K562 (cell line): ENCODE results near the gene SGMS1. TPM values are rescaled to one million over a fixed set of nuclear protein-coding genes. Genes with fewer than 3 reads are reported as not detected.

Experiments used
- ATF1 ChIP-seq, 2 experiments: fragments of 450-650 bp in 1 of 2; IDR thresholded peaks; 2 replicates each; pipeline ENCODE4 v1.6.1; 2016; ENCODE audit warnings: missing compliant biosample characterization in 1 of 2, missing genetic modification characterization in 1 of 2
- BCLAF1 ChIP-seq, 2 experiments: fragments of 450-650 bp in 1 of 2; IDR thresholded peaks; 2 replicates each; pipeline ENCODE4 v1.6.1; 2011 to 2017; ENCODE audit warnings: low read depth in 2 of 2, antibody characterized with exemption in 1 of 2, borderline replicate concordance in 1 of 2, low read length in 1 of 2, mild to moderate bottlenecking in 1 of 2, mixed read lengths in 1 of 2; ENCODE audit not compliant: control insufficient read depth in 1 of 2
- DPF2 ChIP-seq: fragments of 450-650 bp; IDR thresholded peaks from 2 replicates; pipeline ENCODE4 v1.6.1; 2016
- E2F3 ChIP-seq: fragments of 250-450 bp; sonication (Bioruptor Pico); IDR thresholded peaks from 2 replicates; pipeline ENCODE4 v1.4.0; 2020; ENCODE audit warnings: mild to moderate bottlenecking
- FUS ChIP-seq: fragments of 200-400 bp; formaldehyde crosslinking; optimal IDR thresholded peaks from 2 replicates; pipeline ENCODE3; 2017; ENCODE audit warnings: low read depth, low read length
- HNRNPK ChIP-seq: fragments of 200-400 bp; formaldehyde crosslinking; IDR thresholded peaks from one replicate; pipeline ENCODE4 v1.6.1; 2018; ENCODE audit warnings: mild to moderate bottlenecking, low read depth, low read length; ENCODE audit not compliant: poor library complexity, severe bottlenecking
- NRF1 ChIP-seq, 2 experiments: fragments of 450-650 bp; IDR thresholded peaks in 1 of 2; conservative IDR thresholded peaks in 1 of 2; 2 replicates each; pipeline ENCODE4 v1.6.1; 2014; ENCODE audit warnings: mild to moderate bottlenecking in 2 of 2
- POLR2G ChIP-seq: fragments of 200-400 bp; formaldehyde crosslinking; IDR thresholded peaks from 2 replicates; pipeline ENCODE4 v1.6.1; 2017; ENCODE audit warnings: low read depth, mild to moderate bottlenecking, antibody characterized with exemption, low read length, moderate library complexity
- POLR3A ChIP-seq: IDR thresholded peaks from 2 replicates; pipeline ENCODE4 v1.6.1; 2011; ENCODE audit warnings: borderline replicate concordance, mild to moderate bottlenecking, moderate library complexity; ENCODE audit not compliant: insufficient read length, insufficient read depth; ENCODE audit errors: extremely low read depth
- RBM14 ChIP-seq: fragments of 200-400 bp; formaldehyde crosslinking; IDR thresholded peaks from 2 replicates; pipeline ENCODE4 v1.6.1; 2018; ENCODE audit warnings: low read depth, mild to moderate bottlenecking, low read length, moderate library complexity, borderline replicate concordance; ENCODE audit not compliant: insufficient read depth
- SMAD2 ChIP-seq: fragments of 150-350 bp; IDR thresholded peaks from 2 replicates; pipeline ENCODE4 v1.6.1; 2014; ENCODE audit warnings: low read depth, mild to moderate bottlenecking, low read length
- SMARCB1 ChIP-seq: IDR thresholded peaks from 2 replicates; pipeline ENCODE4 v1.6.1; 2011; ENCODE audit warnings: improper control_type of control experiment, low read depth; ENCODE audit not compliant: insufficient read length
- SOX6 ChIP-seq: fragments of 450-650 bp; IDR thresholded peaks from 2 replicates; pipeline ENCODE4 v1.6.1; 2014; ENCODE audit warnings: mild to moderate bottlenecking
- TCF3 ChIP-seq: sonication (generic); formaldehyde crosslinking; IDR thresholded peaks from 2 replicates; pipeline ENCODE4 v1.4.0; 2020; ENCODE audit warnings: mild to moderate bottlenecking, missing genetic modification reagents
- XRCC5 ChIP-seq: fragments of 200-400 bp; formaldehyde crosslinking; IDR thresholded peaks from 2 replicates; pipeline ENCODE4 v1.6.1; 2017; ENCODE audit warnings: low read depth, mild to moderate bottlenecking, low read length
- ZNF280B ChIP-seq: fragments of 250-450 bp; sonication (Bioruptor Pico); IDR thresholded peaks from 2 replicates; pipeline ENCODE4 v1.5.1; 2021; ENCODE audit warnings: mild to moderate bottlenecking
- ZNF316 ChIP-seq: fragments of 450-650 bp; IDR thresholded peaks from 2 replicates; pipeline ENCODE4 v1.6.1; 2016
- ZNF695 ChIP-seq: fragments of 450-650 bp; formaldehyde crosslinking; IDR thresholded peaks from 2 replicates; pipeline ENCODE4 v1.4.0; 2020; ENCODE audit warnings: mild to moderate bottlenecking, moderate library complexity
- polyA plus RNA-seq, 8 experiments: library from polyadenylated mRNA; depleted of rRNA in 4 of 8; stranded (reverse) in 5 of 8; unstranded in 3 of 8; fragments of >200 nt; fragmentation: Nextera tagmentation in 2 of 8; fragmentation: Illumina TruSeq in 1 of 8; extraction: Ambion mirVana in 2 of 8; extraction: Trizol in 1 of 8; gene quantifications; 2 replicates each; pipeline versions ENCODE4 v1.2.1 to v1.2.3, GENCODE V29; 2011 to 2014; ENCODE audit warnings: inconsistent platforms in 1 of 8, missing spikeins in 1 of 8
- total RNA-seq, 7 experiments: library from RNA; depleted of rRNA in 6 of 7; stranded (reverse); fragments of >200 nt in 6 of 7; fragmentation: Illumina TruSeq in 2 of 7; extraction: Trizol in 2 of 7; gene quantifications; 2 replicates each; pipeline versions ENCODE4 v1.2.1 to v1.2.3, GENCODE V29; 2011 to 2021; ENCODE audit warnings: low replicate concordance in 1 of 7
- TF ChIP-seq, protein P1 (sequence below): fragments of 450-650 bp; IDR thresholded peaks from 2 replicates; pipeline ENCODE4 v1.7.0; 2016; ENCODE audit warnings: borderline replicate concordance

The SGMS1 gene
- total and polyA plus RNA-seq, 9 of the 15 experiments (the other 6 are each of a cell fraction or from before 2014, with no cell fraction given), result 22.6 to 232 (median 82.2) TPM

GRCh38 chr10:50624866-50625501, 1.2 kb upstream of the SGMS1 start (continued):
- no peak for TF ChIP-seq TCF3
- no peak for TF ChIP-seq DPF2
- TF ChIP-seq HNRNPK, result no peak
- TF ChIP-seq ZNF280B, result no peak
- TF ChIP-seq FUS, result no peak
- no peak for TF ChIP-seq ZNF695
- TF ChIP-seq BCLAF1 (IDR thresholded peaks at IDR 0.05; ENCODE audit: borderline replicate concordance in 1 of 2, control insufficient read depth in 1 of 2, low read depth in 2 of 2, low read length in 1 of 2), result no peak
- no peak for TF ChIP-seq ZNF316
- no peak; the same call in 1 of the 2 replicates for TF ChIP-seq E2F3 (CRISPR knock-in tag)
- TF ChIP-seq POLR3A, result no peak
- no peak for TF ChIP-seq NRF1 (conservative IDR thresholded peaks at IDR 0.05 in 1 of 2, IDR thresholded peaks at IDR 0.05 in 1 of 2)
- TF ChIP-seq ATF1 (CRISPR knock-in tag; IDR thresholded peaks at IDR 0.05), result no peak
- TF ChIP-seq ATF1 (tag; IDR thresholded peaks at IDR 0.05), result no peak
- no peak for TF ChIP-seq SMAD2
- peak; percentile 22; the same call in 1 of the 2 replicates for TF ChIP-seq XRCC5
- no peak for TF ChIP-seq RBM14
- TF ChIP-seq, protein P1, sequence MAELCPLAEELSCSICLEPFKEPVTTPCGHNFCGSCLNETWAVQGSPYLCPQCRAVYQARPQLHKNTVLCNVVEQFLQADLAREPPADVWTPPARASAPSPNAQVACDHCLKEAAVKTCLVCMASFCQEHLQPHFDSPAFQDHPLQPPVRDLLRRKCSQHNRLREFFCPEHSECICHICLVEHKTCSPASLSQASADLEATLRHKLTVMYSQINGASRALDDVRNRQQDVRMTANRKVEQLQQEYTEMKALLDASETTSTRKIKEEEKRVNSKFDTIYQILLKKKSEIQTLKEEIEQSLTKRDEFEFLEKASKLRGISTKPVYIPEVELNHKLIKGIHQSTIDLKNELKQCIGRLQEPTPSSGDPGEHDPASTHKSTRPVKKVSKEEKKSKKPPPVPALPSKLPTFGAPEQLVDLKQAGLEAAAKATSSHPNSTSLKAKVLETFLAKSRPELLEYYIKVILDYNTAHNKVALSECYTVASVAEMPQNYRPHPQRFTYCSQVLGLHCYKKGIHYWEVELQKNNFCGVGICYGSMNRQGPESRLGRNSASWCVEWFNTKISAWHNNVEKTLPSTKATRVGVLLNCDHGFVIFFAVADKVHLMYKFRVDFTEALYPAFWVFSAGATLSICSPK, result no peak
- no peak for TF ChIP-seq SOX6
- peak; percentile 96 for TF ChIP-seq POLR2G
- no peak for TF ChIP-seq SMARCB1
